NCI-H2029 treated with DMSO at 0.1 percent for 48 hours (cell line): ENCODE data around the gene SULT1C3.
"Not testable (repeated sequence)": the region's sequence is repeated elsewhere in the genome, so short reads cannot be mapped to it uniquely, and the experiment has no call there.

Source experiments
- DNase-seq: peaks from one replicate; lab custom pipeline; 2025; lab: John Stamatoyannopoulos, UW

The SULT1C3 gene

GRCh38 chr2:108244667-108245414 is 5.1 kb downstream of the SULT1C3 start:
- no peak for DNase-seq

GRCh38 chr2:108253106-108253505 is 13.3 kb downstream of the SULT1C3 start:
- DNase-seq: no peak

GRCh38 chr2:108257757-108258331 is 18.1 kb downstream of the SULT1C3 start:
- no peak for DNase-seq

GRCh38 chr2:108260773-108261172 is 21.0 kb downstream of the SULT1C3 start:
- DNase-seq: no peak

GRCh38 chr2:108262036-108262435 is 22.3 kb downstream of the SULT1C3 start:
- DNase-seq: no peak

- no peak for DNase-seq
These were observed 23.6 kb downstream of the SULT1C3 start for GRCh38 chr2:108263401-108263800.

- DNase-seq: no peak
These were observed 26.4 kb downstream of the SULT1C3 start for GRCh38 chr2:108266218-108266617.

GRCh38 chr2:108267101-108267500 is 27.3 kb downstream of the SULT1C3 start:
- DNase-seq: no peak

GRCh38 chr2:108268001-108268400 is 28.2 kb downstream of the SULT1C3 start:
- DNase-seq: no peak

GRCh38 chr2:108270346-108270745 is 30.6 kb downstream of the SULT1C3 start:
- DNase-seq: no peak

- no peak for DNase-seq
These were observed 31.2 kb downstream of the SULT1C3 start for GRCh38 chr2:108270768-108271506.

- peak; percentile 29 for DNase-seq
These were observed 32.0 kb downstream of the SULT1C3 start for GRCh38 chr2:108271691-108272253.

- no peak for DNase-seq
These were observed 38.9 kb downstream of the SULT1C3 start for GRCh38 chr2:108278631-108279030.

GRCh38 chr2:108279468-108279867 is 39.7 kb downstream of the SULT1C3 start:
- DNase-seq: no peak

- no peak for DNase-seq
These were observed 40.7 kb downstream of the SULT1C3 start for GRCh38 chr2:108280466-108280865.

- DNase-seq: not testable (repeated sequence)
These were observed 44.8 kb downstream of the SULT1C3 start for GRCh38 chr2:108284566-108284965.

GRCh38 chr2:108285616-108286015 is 45.8 kb downstream of the SULT1C3 start:
- DNase-seq: no peak

- no peak for DNase-seq
These were observed 47.4 kb downstream of the SULT1C3 start for GRCh38 chr2:108287169-108287568.

- DNase-seq: peak; percentile 7
These were observed 48.9 kb downstream of the SULT1C3 start, which contains the start of gene SULT1C2 for GRCh38 chr2:108288534-108289106. TSS of gene SULT1C2 (plus strand) at chr2:108288895. CDS start at chr2:108293668, 4,773 bp downstream.

GRCh38 chr2:108293850-108294249 is 54.1 kb downstream of the SULT1C3 start:
- DNase-seq: no peak

- no peak for DNase-seq
These were observed 57.8 kb downstream of the SULT1C3 start for GRCh38 chr2:108297436-108298141.

GRCh38 chr2:108301558-108301957 is 61.8 kb downstream of the SULT1C3 start:
- no peak for DNase-seq
